ES-I3 (cell line): ENCODE data around the gene TUSC2.
"Not testable (repeated sequence)": the region's sequence is repeated elsewhere in the genome, so short reads cannot be mapped to it uniquely, and the experiment has no call there.

ENCODE experiments used
- H3K36me3 ChIP-seq: 2 replicates; pipeline ENCODE4 v1.6.1; 2013; ENCODE audit warnings: mild to moderate bottlenecking, low read length, control low read depth, moderate library complexity; ENCODE audit not compliant: insufficient read depth
- H3K4me1 ChIP-seq: 2 replicates; pipeline ENCODE4 v1.6.1; 2013; ENCODE audit warnings: mild to moderate bottlenecking, control low read depth, low read length; ENCODE audit not compliant: insufficient read depth
- H3K9ac ChIP-seq: 2 replicates; pipeline ENCODE4 v1.6.1; 2013; ENCODE audit warnings: low read depth, mild to moderate bottlenecking, low read length, moderate library complexity
- H3K9me3 ChIP-seq: 2 replicates; pipeline ENCODE4 v1.6.1; 2013; ENCODE audit warnings: mild to moderate bottlenecking, low read length, moderate library complexity; ENCODE audit not compliant: control insufficient read depth, insufficient read depth

TUSC2 gene

GRCh38 chr3:50293079-50293801 is 34.8 kb downstream of the TUSC2 start:
- Histone ChIP-seq H3K4me1 (peaks cover 4% of the 10 kb centered on the region; the same call in 1 of the 2 replicates), H3K9me3 (no peaks in the 10 kb centered on the region), H3K9ac (no peak overlapping the region)

GRCh38 chr3:50292159-50293078 is 35.6 kb downstream of the TUSC2 start, which contains the start of gene IFRD2:
Gene IFRD2, minus strand, starts transcription at chr3:50292429. Its CDS starts 155 bp downstream, at chr3:50292274.
- Histone ChIP-seq H3K9ac (peak within 1 kb of the TSS; percentile 69), H3K9me3 (no peaks in the 10 kb centered on the region), H3K36me3 (peaks cover 9% of the 10 kb centered on the region; the same call in 1 of the 2 replicates), H3K4me1 (peaks cover 4% of the 10 kb centered on the region; the same call in 1 of the 2 replicates)

More at GRCh38 chr3:50293079-50293801, 34.8 kb downstream of the TUSC2 start:
- H3K36me3 ChIP-seq = peaks cover 9% of the 10 kb centered on the region; the same call in 1 of the 2 replicates

- Histone ChIP-seq H3K9ac (no peak overlapping the region), H3K4me1 (peaks cover 4% of the 10 kb centered on the region; the same call in 1 of the 2 replicates), H3K9me3 (no peaks in the 10 kb centered on the region), H3K36me3 (peaks cover 12% of the 10 kb centered on the region; the same call in 1 of the 2 replicates)
These were observed 37.8 kb downstream of the TUSC2 start for GRCh38 chr3:50290161-50290641.

GRCh38 chr3:50289130-50289529 is 38.9 kb downstream of the TUSC2 start:
- Histone ChIP-seq H3K9me3 (no peaks in the 10 kb centered on the region), H3K9ac (no peak overlapping the region), H3K36me3 (peaks cover 12% of the 10 kb centered on the region; the same call in 1 of the 2 replicates), H3K4me1 (peaks cover 4% of the 10 kb centered on the region; the same call in 1 of the 2 replicates)

- peaks cover 4% of the 10 kb centered on the region; the same call in 1 of the 2 replicates for H3K4me1 ChIP-seq
- no peak overlapping the region for H3K9ac ChIP-seq
- H3K9me3 ChIP-seq = no peaks in the 10 kb centered on the region
- H3K36me3 ChIP-seq = peaks cover 12% of the 10 kb centered on the region; the same call in 1 of the 2 replicates
These were observed 39.5 kb downstream of the TUSC2 start for GRCh38 chr3:50288387-50289007.

GRCh38 chr3:50287262-50287661 is 40.8 kb downstream of the TUSC2 start:
- H3K9me3 ChIP-seq = no peaks in the 10 kb centered on the region
- H3K9ac ChIP-seq = no peak overlapping the region
- H3K4me1 ChIP-seq = peaks cover 4% of the 10 kb centered on the region; the same call in 1 of the 2 replicates
- H3K36me3 ChIP-seq = peaks cover 12% of the 10 kb centered on the region; the same call in 1 of the 2 replicates

- Histone ChIP-seq H3K36me3 (peaks cover 12% of the 10 kb centered on the region; the same call in 1 of the 2 replicates), H3K9me3 (no peaks in the 10 kb centered on the region), H3K9ac (no peak overlapping the region), H3K4me1 (peaks cover 4% of the 10 kb centered on the region; the same call in 1 of the 2 replicates)
These were observed 41.4 kb downstream of the TUSC2 start for GRCh38 chr3:50286322-50287227.

- not testable (repeated sequence) for H3K9ac ChIP-seq, H3K4me1 ChIP-seq, H3K9me3 ChIP-seq, H3K36me3 ChIP-seq
These were observed 43.9 kb downstream of the TUSC2 start for GRCh38 chr3:50284121-50284520.

- H3K9me3 ChIP-seq = no peaks in the 10 kb centered on the region
- H3K4me1 ChIP-seq = peaks cover 2% of the 10 kb centered on the region; the same call in 1 of the 2 replicates
- H3K9ac ChIP-seq = no peak overlapping the region
- H3K36me3 ChIP-seq = no peaks in the 10 kb centered on the region
These were observed 48.6 kb downstream of the TUSC2 start for GRCh38 chr3:50279255-50280016.

- Histone ChIP-seq H3K9ac (no peak within 1 kb of the TSS), H3K4me1 (peaks cover 3% of the 10 kb centered on the region; the same call in 1 of the 2 replicates), H3K36me3 (no peaks in the 10 kb centered on the region), H3K9me3 (no peaks in the 10 kb centered on the region)
These were observed 49.2 kb downstream of the TUSC2 start, which contains the start of gene LSMEM2 for GRCh38 chr3:50278880-50279224. Gene LSMEM2, plus strand, starts transcription at chr3:50279087. Its CDS starts 27 bp downstream, at chr3:50279114.

- Histone ChIP-seq H3K9ac (no peak overlapping the region), H3K9me3 (no peaks in the 10 kb centered on the region), H3K36me3 (no peaks in the 10 kb centered on the region), H3K4me1 (peaks cover 3% of the 10 kb centered on the region; the same call in 1 of the 2 replicates)
These were observed 49.7 kb downstream of the TUSC2 start for GRCh38 chr3:50278123-50278879.

GRCh38 chr3:50276762-50277101 is 51.3 kb downstream of the TUSC2 start:
- Histone ChIP-seq H3K9ac (peak overlapping the region; percentile 16; the same call in 1 of the 2 replicates), H3K9me3 (no peaks in the 10 kb centered on the region), H3K4me1 (peaks cover 4% of the 10 kb centered on the region; the same call in 1 of the 2 replicates), H3K36me3 (no peaks in the 10 kb centered on the region)
